HepG2 (cell line): ENCODE measurements around the gene PAXX. TPM values are rescaled to one million over a fixed set of nuclear protein-coding genes. Genes with fewer than 3 reads are reported as not detected.
A peak's percentile ranks its signal among the peaks of the same experiment; 100 is the strongest.

Experiments used
- ARID2 ChIP-seq: sonication (generic); formaldehyde crosslinking; IDR thresholded peaks from 2 replicates; pipeline ENCODE4 v1.8.1; 2022; ENCODE audit warnings: mild to moderate bottlenecking, missing genetic modification reagents, borderline replicate concordance
- HINFP ChIP-seq: sonication (generic); formaldehyde crosslinking; IDR thresholded peaks from 2 replicates; pipeline ENCODE4 v1.4.0; 2020; ENCODE audit warnings: low read depth, mild to moderate bottlenecking, missing genetic modification reagents
- MEIS1 ChIP-seq: sonication (generic); formaldehyde crosslinking; IDR thresholded peaks from 2 replicates; pipeline ENCODE4 v1.9.0; 2021; ENCODE audit warnings: mild to moderate bottlenecking, missing genetic modification reagents, moderate library complexity, borderline replicate concordance
- PBX3 ChIP-seq: sonication (generic); formaldehyde crosslinking; IDR thresholded peaks from 2 replicates; pipeline ENCODE4 v1.8.1; 2023; ENCODE audit warnings: missing genetic modification reagents, inconsistent platforms, borderline replicate concordance
- PHB2 ChIP-seq: fragments of 450-650 bp; IDR thresholded peaks from 2 replicates; pipeline ENCODE4 v1.6.1; 2018; ENCODE audit not compliant: partially characterized antibody
- REST ChIP-seq, 2 experiments: IDR thresholded peaks; 2 replicates each; pipeline ENCODE4 v1.6.1; 2011 to 2012; ENCODE audit warnings: low read length in 2 of 2, borderline replicate concordance in 1 of 2, low read depth in 1 of 2, mild to moderate bottlenecking in 1 of 2, moderate library complexity in 1 of 2
- TERF1 ChIP-seq: sonication (generic); formaldehyde crosslinking; IDR thresholded peaks from 2 replicates; pipeline ENCODE4 v1.8.0; 2022; ENCODE audit warnings: mild to moderate bottlenecking, missing genetic modification reagents, moderate library complexity
- TOE1 ChIP-seq: sonication (generic); formaldehyde crosslinking; IDR thresholded peaks from 2 replicates; pipeline ENCODE4 v1.4.0; 2020; ENCODE audit warnings: mild to moderate bottlenecking, missing genetic modification reagents
- ZFX ChIP-seq: sonication (generic); formaldehyde crosslinking; IDR thresholded peaks from 2 replicates; pipeline ENCODE4 v1.4.0; 2020; ENCODE audit warnings: mild to moderate bottlenecking, low read depth, missing genetic modification reagents, moderate library complexity
- ZNF276 ChIP-seq: sonication (generic); formaldehyde crosslinking; IDR thresholded peaks from 2 replicates; pipeline ENCODE4 v1.4.0; 2020; ENCODE audit warnings: mild to moderate bottlenecking, low read depth, missing genetic modification reagents
- ZNF512B ChIP-seq: sonication (generic); formaldehyde crosslinking; IDR thresholded peaks from 2 replicates; pipeline ENCODE4 v1.5.1; 2020; ENCODE audit warnings: missing genetic modification reagents, mild to moderate bottlenecking, borderline replicate concordance
- ZNF660 ChIP-seq: sonication (generic); formaldehyde crosslinking; IDR thresholded peaks from 2 replicates; pipeline ENCODE4 v1.5.1; 2020; ENCODE audit warnings: mild to moderate bottlenecking, low read depth, missing genetic modification reagents, borderline replicate concordance
- ZNF788 ChIP-seq: sonication (generic); formaldehyde crosslinking; IDR thresholded peaks from 2 replicates; pipeline ENCODE4 v1.5.0; 2020; ENCODE audit warnings: mild to moderate bottlenecking, missing genetic modification reagents, borderline replicate concordance
- ZSCAN21 ChIP-seq: sonication (generic); formaldehyde crosslinking; IDR thresholded peaks from 2 replicates; pipeline ENCODE4 v1.8.0; 2022; ENCODE audit warnings: mild to moderate bottlenecking, missing genetic modification reagents, moderate library complexity, borderline replicate concordance
- ZZZ3 ChIP-seq: sonication (generic); formaldehyde crosslinking; IDR thresholded peaks from 2 replicates; pipeline ENCODE4 v1.4.0; 2020; ENCODE audit warnings: missing genetic modification reagents, mild to moderate bottlenecking, borderline replicate concordance
- polyA plus RNA-seq, 8 experiments: library from polyadenylated mRNA; depleted of rRNA in 3 of 8; stranded (reverse) in 7 of 8; unstranded in 1 of 8; fragments of >200 nt; fragmentation: Illumina TruSeq in 4 of 8; extraction: Trizol in 4 of 8; gene quantifications; 2 replicates each; pipeline versions ENCODE4 v1.2.1 to v1.2.3, GENCODE V29; 2011 to 2016; ENCODE audit warnings: low read depth in 4 of 8, missing spikeins in 1 of 8, mixed read lengths in 1 of 8; ENCODE audit not compliant: insufficient read depth in 1 of 8
- total RNA-seq, 5 experiments: library from RNA; depleted of rRNA; stranded (reverse); fragments of >200 nt; fragmentation: Illumina TruSeq; extraction: Trizol; gene quantifications; 2 replicates each; pipeline ENCODE4 v1.2.3, GENCODE V29; 2016; ENCODE audit warnings: low read depth in 1 of 5

The PAXX gene
- total and polyA plus RNA-seq, 2 of the 13 experiments (the other 11 are each of a cell fraction or from before 2014, with no cell fraction given), result 14.0 to 31.9 TPM

- TF ChIP-seq ZNF276 (CRISPR knock-in tag) (no peak), ZFX (CRISPR knock-in tag) (no peak; the same call in 1 of the 2 replicates), ZNF660 (no peak), REST (IDR thresholded peaks at IDR 0.05; ENCODE audit: borderline replicate concordance in 1 of 2, low read depth in 1 of 2, low read length in 2 of 2) (no peak), HINFP (no peak; the same call in 1 of the 2 replicates), PBX3 (CRISPR knock-in tag) (no peak), TERF1 (CRISPR knock-in tag) (no peak), ZSCAN21 (CRISPR knock-in tag) (no peak), ZNF512B (CRISPR knock-in tag) (no peak), ARID2 (CRISPR knock-in tag) (peak; percentile 45; the same call in 1 of the 2 replicates), PHB2 (no peak), TOE1 (CRISPR knock-in tag) (no peak), ZNF788 (CRISPR knock-in tag) (no peak), ZZZ3 (no peak), MEIS1 (CRISPR knock-in tag) (no peak)
Observed at GRCh38 chr9:136949239-136949816, 42.9 kb upstream of the PAXX start (continued).
